ENCODE measurements around the gene IL21R.
"Not testable (repeated sequence)": the region's sequence is repeated elsewhere in the genome, so short reads cannot be mapped to it uniquely, and the experiment has no call there.

Gene IL21R

DNA sequence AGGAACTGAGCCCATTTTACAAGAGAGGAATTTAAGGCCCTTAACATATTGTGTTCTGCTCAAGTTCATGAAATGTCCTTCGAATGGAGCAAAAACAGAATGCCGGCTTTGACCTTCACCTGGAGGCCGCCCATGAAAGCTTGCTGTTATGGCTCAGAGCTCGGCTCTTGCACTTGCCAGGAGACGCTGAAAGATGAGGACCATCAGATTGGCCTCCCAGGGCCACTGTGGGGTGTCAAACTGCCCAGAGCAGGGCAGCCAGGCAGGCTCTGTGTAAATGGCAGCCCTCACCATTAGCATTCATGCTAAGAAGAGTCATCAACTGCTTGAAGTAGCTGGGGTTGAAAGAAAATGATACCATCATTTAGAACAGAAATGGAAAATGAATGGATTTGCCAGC, 39.3 kb downstream of the IL21R start:
- in situ Hi-C loops (cut with MboI; ENCODE audit: low sequenced_read_pairs): no loop called here

DNA sequence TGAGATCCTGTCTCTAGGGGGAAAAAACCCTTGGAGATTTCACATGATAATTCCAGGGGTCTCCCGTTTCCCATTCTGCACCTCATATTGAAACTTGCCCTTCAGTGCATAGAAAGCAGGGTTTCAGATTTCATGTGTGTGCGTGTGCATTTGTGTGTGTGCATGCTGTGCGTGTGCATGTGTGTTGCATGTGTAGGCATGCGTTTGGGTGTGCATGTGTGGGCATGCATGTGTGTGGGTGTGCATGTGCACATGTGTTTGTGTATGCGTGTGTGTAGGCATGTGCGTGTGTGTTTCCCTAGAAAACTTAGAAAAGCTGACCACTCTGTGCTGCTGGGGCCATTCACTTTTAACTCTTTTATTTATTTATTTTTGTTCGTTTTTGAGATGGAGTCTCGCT, 40.0 kb downstream of the IL21R start:
- in situ Hi-C loops (cut with MboI; ENCODE audit: low sequenced_read_pairs): no loop called here

DNA sequence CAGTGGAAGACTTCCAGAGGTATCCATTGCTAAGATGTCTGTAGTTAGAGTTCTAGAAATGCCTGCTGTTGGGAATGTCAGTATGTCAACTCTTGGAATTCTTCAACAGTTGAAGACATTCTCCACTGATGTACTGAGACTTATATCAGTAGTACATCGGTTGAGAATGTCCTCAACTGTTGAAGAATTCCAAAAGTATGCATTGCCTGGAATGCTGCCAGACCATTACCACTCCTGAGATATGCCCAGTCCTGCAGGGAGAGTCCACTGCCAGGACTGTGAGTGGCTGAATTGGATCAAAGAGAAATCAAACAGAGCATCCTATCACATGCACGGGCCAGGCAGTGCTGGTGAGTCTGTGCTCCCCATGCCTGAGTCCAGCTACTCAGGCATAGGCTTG, 42.0 kb downstream of the IL21R start:
- in situ Hi-C loops (cut with MboI; ENCODE audit: low sequenced_read_pairs): no loop called here

DNA sequence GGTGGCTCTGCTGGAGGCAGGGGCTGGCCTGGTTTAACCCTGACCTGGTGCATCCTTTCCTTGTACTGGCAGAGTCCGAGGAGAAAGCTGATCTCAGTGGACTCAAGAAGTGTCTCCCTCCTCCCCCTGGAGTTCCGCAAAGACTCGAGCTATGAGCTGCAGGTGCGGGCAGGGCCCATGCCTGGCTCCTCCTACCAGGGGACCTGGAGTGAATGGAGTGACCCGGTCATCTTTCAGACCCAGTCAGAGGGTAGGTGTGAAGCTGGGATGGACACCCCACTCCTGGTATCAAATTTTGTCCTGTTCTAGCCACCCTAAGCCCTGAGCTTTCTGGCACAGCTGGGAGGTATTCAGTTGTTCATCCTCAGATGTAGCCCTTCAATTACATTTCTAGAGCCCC, 42.5 kb downstream of the IL21R start:
- in situ Hi-C loops (cut with MboI; ENCODE audit: low sequenced_read_pairs): no loop called here

DNA sequence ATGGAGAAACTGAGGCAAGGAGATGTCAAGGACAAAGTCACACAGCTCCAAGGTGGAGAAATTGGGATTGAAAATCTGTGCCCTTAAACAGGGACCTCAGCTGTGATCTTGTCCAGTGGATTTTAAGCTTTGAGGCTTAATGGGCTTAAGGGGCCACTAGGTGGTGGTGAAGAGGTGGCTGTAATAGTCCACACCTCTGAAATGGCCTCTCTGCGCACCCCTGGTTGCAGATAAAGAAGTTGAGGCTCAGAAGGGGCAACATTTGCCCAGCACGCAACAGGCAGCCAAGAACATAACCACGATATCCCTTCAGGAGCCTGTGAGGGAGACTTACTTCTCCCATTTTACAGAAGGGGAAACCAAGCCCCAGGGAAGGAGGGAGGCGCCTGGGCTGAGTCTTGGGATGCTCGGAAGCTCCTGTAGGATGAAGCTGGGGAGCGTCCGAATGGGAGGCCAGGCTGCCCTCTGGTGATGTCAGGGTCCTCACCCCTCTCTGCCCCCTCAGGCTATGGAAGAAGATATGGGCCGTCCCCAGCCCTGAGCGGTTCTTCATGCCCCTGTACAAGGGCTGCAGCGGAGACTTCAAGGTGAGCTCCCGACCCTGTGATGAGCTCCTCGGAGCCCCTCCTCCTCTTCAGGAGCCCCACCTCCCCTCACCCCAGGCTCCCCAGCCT, 43.7 kb downstream of the IL21R start:
- in situ Hi-C loops (cut with MboI; ENCODE audit: low sequenced_read_pairs): no loop called here

DNA sequence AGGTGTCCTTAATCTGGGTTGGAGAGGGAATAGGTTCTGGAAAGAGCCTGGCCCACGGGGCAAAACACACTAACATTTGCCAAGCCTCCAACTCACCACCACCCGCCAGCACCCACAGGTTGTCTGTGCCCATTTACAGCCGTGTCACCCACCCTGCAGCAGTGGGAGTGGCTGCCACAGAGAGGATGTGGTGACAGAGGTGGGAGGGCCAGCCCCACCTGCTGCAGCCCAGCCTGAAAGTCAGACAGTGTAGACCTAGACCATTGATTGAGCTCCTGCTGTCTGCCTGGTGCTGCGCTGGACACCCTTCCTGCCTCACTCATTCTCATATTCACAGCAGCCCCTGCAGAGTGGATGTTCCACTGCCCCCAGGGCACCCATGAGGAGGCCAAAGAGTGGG, 44.7 kb downstream of the IL21R start:
- in situ Hi-C loops (cut with MboI; ENCODE audit: low sequenced_read_pairs): no loop called here

DNA sequence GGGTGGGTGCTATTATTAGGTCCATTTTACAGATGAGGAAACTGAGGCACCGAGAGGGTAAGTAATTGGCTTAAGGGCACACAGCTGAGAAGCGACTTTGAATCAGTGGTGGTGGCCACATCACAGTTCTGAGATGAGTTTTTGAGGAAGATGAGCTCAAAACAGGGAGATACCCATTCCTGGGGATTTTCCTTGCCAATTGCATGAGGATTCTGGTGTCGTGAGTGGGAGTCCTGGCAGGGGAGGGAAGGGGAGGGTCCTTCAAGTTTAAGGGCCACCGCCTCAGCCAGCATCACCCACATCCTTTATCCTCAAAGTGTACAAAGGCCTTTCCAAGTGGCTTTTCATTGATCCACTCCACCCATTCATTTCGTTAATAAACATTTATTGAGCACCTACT, 45.3 kb downstream of the IL21R start:
- in situ Hi-C loops (cut with MboI; ENCODE audit: low sequenced_read_pairs): no loop called here

DNA sequence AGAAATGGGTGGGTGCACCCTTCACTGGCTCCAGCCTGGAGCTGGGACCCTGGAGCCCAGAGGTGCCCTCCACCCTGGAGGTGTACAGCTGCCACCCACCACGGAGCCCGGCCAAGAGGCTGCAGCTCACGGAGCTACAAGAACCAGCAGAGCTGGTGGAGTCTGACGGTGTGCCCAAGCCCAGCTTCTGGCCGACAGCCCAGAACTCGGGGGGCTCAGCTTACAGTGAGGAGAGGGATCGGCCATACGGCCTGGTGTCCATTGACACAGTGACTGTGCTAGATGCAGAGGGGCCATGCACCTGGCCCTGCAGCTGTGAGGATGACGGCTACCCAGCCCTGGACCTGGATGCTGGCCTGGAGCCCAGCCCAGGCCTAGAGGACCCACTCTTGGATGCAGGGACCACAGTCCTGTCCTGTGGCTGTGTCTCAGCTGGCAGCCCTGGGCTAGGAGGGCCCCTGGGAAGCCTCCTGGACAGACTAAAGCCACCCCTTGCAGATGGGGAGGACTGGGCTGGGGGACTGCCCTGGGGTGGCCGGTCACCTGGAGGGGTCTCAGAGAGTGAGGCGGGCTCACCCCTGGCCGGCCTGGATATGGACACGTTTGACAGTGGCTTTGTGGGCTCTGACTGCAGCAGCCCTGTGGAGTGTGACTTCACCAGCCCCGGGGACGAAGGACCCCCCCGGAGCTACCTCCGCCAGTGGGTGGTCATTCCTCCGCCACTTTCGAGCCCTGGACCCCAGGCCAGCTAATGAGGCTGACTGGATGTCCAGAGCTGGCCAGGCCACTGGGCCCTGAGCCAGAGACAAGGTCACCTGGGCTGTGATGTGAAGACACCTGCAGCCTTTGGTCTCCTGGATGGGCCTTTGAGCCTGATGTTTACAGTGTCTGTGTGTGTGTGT, 46.8 kb downstream of the IL21R start:
- in situ Hi-C loops (cut with MboI; ENCODE audit: low sequenced_read_pairs): no loop called here

DNA sequence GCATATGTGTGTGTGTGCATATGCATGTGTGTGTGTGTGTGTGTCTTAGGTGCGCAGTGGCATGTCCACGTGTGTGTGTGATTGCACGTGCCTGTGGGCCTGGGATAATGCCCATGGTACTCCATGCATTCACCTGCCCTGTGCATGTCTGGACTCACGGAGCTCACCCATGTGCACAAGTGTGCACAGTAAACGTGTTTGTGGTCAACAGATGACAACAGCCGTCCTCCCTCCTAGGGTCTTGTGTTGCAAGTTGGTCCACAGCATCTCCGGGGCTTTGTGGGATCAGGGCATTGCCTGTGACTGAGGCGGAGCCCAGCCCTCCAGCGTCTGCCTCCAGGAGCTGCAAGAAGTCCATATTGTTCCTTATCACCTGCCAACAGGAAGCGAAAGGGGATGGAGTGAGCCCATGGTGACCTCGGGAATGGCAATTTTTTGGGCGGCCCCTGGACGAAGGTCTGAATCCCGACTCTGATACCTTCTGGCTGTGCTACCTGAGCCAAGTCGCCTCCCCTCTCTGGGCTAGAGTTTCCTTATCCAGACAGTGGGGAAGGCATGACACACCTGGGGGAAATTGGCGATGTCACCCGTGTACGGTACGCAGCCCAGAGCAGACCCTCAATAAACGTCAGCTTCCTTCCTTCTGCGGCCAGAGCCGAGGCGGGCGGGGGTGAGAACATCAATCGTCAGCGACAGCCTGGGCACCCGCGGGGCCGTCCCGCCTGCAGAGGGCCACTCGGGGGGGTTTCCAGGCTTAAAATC, 47.6 kb downstream of the IL21R start:
- in situ Hi-C loops (cut with MboI; ENCODE audit: low sequenced_read_pairs): no loop called here

DNA sequence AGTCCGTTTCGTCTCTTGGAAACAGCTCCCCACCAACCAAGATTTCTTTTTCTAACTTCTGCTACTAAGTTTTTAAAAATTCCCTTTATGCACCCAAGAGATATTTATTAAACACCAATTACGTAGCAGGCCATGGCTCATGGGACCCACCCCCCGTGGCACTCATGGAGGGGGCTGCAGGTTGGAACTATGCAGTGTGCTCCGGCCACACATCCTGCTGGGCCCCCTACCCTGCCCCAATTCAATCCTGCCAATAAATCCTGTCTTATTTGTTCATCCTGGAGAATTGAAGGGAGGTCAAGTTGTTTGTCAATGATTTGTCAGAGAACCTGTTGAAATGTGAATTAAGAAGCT, 48.2 kb downstream of the IL21R start:
- in situ Hi-C loops (cut with MboI; ENCODE audit: low sequenced_read_pairs): no loop called here

DNA sequence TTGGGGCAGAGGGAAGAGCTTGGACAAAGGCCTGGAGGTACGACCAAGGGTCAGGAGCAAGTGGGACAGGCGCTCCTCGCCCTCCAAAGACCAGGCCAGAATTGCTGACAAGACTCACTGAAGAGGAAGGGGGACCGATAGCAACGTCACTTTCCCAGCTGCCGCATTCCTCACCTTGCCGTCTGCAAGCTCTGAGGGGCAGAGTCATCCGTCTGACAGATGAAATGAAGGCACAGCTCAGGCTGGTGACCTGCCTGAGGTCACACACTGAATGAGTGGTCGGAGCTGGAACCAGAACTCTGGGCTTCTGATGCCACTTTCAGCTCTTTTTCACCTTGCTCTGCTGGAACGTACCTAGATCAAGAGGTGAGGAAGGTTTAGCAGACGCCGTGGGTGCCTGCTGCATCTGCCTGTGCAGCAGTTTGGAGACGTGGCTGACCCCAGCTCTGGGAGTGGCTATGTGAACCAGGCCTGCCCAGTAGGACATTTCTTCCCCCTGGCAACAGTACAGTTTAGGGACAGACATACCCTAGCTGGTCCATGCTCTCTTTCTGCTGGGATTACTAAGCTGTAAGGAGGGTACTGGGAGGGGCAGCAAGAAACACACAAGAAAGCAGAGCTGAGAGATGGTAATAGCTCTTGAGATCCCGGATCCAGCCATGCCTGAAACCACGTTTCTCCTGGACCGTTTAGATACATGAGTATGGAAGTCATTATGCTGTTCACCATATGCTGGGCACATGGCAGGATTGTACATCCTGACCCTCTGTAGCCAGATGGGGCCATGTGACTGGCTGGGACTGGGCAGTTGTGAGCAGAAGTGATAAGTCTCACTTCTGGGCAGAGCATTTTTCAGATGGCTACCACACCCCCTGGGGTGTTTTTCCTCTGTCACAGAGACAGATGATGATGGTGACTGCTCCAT, 50.9 kb downstream of the IL21R start:
- in situ Hi-C loops (cut with MboI; ENCODE audit: low sequenced_read_pairs): no loop called here

DNA sequence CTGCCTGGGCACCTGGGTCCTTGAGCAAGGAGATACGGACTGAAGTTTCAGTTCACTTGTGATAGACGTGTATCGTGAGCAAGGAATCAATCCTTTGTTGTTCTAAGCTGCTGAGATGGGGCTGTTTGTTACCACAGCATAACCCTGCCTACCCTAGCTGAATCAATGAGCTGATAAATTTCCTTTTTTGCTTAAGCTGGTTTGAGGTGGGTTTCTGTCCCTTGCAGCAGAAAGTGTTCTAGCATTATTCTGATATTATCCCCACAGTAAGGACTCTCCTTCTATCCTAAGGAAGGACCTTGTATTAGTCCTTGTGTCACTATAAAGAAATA, 51.5 kb downstream of the IL21R start:
- in situ Hi-C loops (cut with MboI; ENCODE audit: low sequenced_read_pairs): no loop called here

DNA sequence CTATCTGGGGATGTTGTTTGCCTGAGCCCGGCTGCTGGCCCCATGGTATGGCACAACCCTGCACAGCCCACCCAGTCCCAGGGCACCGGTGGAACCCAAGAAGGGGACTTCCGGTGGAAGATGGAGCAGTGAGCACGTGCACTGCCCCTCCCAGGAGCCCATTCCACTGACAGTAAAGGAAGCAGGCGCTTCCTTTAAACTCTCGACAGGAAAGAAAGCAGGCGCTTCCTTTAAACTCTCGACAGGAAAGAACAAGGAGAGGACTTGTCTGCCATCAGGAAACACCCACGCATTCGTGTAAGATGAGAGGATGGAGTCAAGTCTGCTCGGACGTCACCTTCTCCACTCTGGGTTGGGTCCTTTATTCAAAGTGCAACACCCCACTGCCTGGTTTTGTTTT, 53.7 kb downstream of the IL21R start:
- in situ Hi-C loops (cut with MboI; ENCODE audit: low sequenced_read_pairs): no loop called here

DNA sequence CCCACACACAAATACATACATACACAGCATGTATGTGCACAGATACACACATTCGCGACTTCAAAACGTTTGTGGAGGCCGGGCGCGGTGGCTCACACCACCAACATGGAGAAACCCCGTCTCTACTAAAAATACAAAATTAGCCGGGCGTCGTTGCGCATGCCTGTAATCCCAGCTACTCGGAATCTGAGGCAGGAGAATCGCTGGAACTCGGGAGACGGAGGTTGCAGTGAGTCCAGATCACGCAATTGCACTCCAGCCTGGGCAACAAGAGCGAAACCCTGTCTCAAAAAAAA, 55.6 kb downstream of the IL21R start:
- in situ Hi-C loops (cut with MboI; ENCODE audit: low sequenced_read_pairs): not testable (repeated sequence)

DNA sequence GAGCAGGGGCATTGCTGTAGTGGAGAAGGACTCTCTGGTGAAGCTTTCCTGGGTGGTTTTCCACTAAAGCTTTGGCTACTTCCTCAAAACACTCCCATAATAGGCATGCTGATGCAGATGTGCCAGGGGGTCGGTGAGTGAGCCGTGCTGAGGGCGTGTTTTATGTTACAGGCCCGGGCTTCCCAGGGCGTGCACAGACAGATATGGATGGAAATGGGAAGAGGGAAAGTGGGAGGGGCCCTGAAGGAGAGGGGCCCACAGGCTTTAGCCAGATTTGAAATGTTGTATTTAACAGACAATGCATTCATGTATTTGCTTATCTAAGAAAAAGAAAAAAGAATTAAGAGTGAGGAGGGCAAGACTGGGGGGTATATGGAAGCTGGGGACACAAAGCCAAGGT, 56.3 kb downstream of the IL21R start:
- in situ Hi-C loops (cut with MboI; ENCODE audit: low sequenced_read_pairs): no loop called here

DNA sequence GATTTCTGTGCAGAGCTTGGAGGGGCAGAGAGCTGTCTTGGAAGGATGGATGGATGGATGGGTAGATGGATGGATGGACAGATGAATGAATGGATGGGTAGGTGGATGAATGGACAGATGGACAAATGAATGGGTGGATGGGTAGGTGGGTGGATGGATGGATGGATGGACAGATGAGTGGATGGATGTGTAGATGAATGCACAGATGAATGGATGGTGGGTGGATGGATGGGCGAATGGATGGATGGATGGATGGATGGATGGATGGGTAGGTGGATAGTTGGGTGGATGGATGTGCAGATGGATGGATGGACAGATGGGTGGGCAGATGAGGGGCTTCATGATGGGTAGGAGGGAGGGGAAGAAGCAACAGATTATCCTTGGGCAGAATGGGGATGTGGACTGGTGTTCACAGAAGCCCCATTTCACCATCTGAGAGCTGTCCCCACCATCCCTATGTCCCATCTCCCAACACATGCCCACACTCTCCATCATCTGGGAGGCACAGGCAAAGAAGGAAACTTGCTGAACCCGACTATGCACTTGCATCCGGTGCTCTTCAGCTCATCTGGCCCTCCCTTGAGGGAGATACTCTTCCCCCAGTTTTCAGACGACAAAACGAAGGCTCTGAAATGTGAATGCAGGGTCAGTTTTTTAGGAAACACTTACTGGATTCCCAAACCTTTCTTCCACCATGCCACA, 57.2 kb downstream of the IL21R start:
- in situ Hi-C loops (cut with MboI; ENCODE audit: low sequenced_read_pairs): no loop called here

DNA sequence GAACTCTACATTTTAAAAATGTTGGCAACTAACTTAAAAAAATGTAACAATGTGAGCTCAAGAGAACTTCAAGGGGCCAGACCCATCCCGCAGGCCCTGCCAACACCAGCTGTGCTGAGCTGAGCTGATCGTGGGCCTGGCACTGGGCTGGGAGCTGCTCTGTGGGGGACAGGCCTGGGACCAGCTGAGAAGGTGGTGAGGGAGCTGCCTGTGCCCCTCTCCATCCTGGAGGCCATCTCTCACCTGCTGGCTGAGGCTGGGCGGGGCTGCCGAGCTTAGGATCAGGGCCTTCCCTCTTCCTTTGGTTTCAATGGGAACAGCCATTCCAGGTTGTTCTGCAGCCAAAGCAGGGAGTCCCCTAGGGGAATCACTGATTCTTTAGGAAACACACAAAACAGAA, 58.2 kb downstream of the IL21R start:
- in situ Hi-C loops (cut with MboI; ENCODE audit: low sequenced_read_pairs): no loop called here

DNA sequence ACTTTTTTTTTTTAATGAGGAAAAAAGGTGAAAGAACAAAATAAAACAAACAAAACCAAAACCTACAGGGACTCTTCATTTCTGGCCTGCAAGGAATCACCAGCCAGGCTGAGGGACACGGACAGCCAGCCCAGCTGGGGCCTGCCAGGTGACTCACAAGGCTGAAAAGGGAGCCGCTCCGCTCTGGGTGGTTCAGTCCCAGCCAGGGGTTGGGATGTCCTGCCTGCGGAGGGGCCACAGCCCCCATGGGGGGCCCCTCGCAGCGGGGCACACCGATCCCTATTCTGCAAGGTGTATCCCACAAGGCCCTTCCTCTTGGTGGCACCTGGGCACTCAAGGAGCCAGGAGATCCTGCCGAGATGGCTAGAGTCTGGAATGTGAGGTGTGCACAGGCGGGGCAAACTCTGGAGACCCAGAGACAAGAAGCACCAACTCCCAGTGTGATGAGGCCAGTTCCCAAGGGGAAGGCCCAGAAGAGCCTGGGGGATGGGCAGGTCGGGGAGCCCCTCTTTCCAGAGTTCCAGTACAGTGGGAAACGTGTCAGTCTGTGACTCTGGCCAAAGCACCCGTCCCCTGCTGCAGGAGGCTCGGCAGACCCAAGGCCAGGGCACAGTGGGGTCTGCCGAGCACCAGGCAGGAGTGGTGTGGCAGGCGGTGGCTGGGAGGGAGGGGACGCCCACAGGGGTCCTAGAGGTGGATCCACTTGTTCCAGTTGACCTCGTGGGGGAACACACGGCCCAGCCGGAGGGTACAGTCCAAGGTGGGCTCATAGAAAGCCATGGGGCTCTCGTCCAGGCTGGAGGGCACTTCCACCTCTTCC, 58.9 kb downstream of the IL21R start:
- in situ Hi-C loops (cut with MboI; ENCODE audit: low sequenced_read_pairs): no loop called here

DNA sequence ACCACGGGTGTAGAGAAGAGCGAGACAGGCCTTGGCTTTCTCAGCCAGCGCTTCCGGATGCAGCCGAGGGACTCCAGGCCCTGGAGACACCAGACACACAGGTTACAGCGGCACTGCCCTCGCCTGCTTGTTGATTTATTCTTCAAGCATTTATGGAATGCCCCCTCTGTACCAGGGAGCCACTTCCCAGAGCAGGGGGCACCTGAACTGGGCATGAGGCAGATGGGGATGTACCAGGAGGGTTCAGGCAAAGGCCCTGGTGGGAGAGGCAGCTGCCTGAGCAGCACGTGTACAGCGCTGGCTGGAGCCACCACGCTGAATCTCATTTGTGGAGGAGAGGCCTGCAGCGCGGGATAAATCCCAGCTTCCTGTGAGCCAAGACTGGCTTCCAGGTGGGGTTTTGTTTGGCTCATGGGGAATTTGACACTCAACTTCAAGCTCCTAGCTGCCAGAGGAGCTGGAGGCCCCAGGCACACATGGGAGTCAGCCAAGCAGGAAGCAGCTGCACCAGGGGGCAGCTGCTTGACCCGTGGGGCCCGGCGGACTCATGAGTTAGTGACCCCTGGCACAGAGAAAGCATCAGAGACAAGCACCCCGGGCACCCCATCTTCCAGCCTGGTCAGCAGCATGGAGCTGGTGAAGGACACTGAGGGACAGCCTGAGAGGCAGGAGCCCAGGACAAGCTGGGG, 59.7 kb downstream of the IL21R start:
- in situ Hi-C loops (cut with MboI; ENCODE audit: low sequenced_read_pairs): no loop called here

Data from HL-60/S4 (cell line).